B cell (primary cell): ENCODE results near the gene DPH6. TPM values are rescaled to one million over a fixed set of nuclear protein-coding genes. Genes with fewer than 3 reads are reported as not detected.

Source experiments
- ATAC-seq: fragments of 200-7000 bp; cut with Tn5 transposase; one replicate; pipeline ENCODE4 v1.10.0; 2021; ENCODE audit warnings: low read depth, mild to moderate bottlenecking, moderate number of reproducible peaks, moderate library complexity
- CTCF ChIA-PET: fragments of 350-600 bp; sonication (Branson Sonifier 250); formaldehyde crosslinking; loops from one replicate; lab custom pipeline; 2021; ENCODE audit warnings: antibody characterized with exemption, inconsistent platforms; lab: Charles Lee
- POLR2A ChIA-PET: fragments of 350-600 bp; sonication (Branson Sonifier 250); formaldehyde crosslinking; loops from one replicate; lab custom pipeline; 2021; ENCODE audit warnings: antibody characterized with exemption; lab: Charles Lee
- DNase-seq: peaks from one replicate; pipeline ENCODE4 v3.0.0; 2013
- H2AFZ ChIP-seq: 2 replicates; pipeline ENCODE4 v1.6.1; 2012; ENCODE audit warnings: mild to moderate bottlenecking, low read depth, low read length; ENCODE audit not compliant: insufficient read depth, poor library complexity, severe bottlenecking
- H3K27ac ChIP-seq, 2 donors: 1 replicate in 1 of 2; 2 replicates in 1 of 2; pipeline ENCODE4 v1.5.1; 2012 to 2013; ENCODE audit warnings: low read length in 2 of 2, mild to moderate bottlenecking in 2 of 2, moderate library complexity in 1 of 2
- H3K27me3 ChIP-seq, 4 experiments: fragments of 200-600 bp in 1 of 4; sonication (generic) in 1 of 4; replicated peaks in 1 of 4; 1 replicate in 2 of 4; 2 replicates in 2 of 4; pipeline versions ENCODE4 v1.6.1 to v1.7.0; 2013 to 2016; ENCODE audit warnings: low read length in 3 of 4, mild to moderate bottlenecking in 2 of 4, mixed read lengths in 1 of 4, moderate library complexity in 1 of 4; ENCODE audit not compliant: insufficient read depth in 4 of 4, control insufficient read depth in 3 of 4; ENCODE audit errors: control extremely low read depth in 1 of 4
- H3K36me3 ChIP-seq, 2 experiments: replicated peaks in 1 of 2; 1 replicate in 1 of 2; 2 replicates in 1 of 2; pipeline versions ENCODE4 v1.6.1 to v1.7.1; 2013; ENCODE audit warnings: low read length in 1 of 2; ENCODE audit not compliant: insufficient read depth in 2 of 2, control insufficient read depth in 1 of 2; ENCODE audit errors: control extremely low read depth in 1 of 2, extremely low read depth in 1 of 2
- H3K4me1 ChIP-seq, 2 donors: fragments of 200-600 bp in 1 of 2; sonication (generic) in 1 of 2; 1 replicate in 1 of 2; 2 replicates in 1 of 2; pipeline versions ENCODE4 v1.5.1 to v1.6.1; 2013 to 2017; ENCODE audit warnings: low read length in 2 of 2; ENCODE audit not compliant: control insufficient read depth in 2 of 2, insufficient read depth in 2 of 2
- H3K4me2 ChIP-seq: replicated peaks from 2 replicates; pipeline ENCODE3; 2012; ENCODE audit warnings: mild to moderate bottlenecking, low read depth, low read length; ENCODE audit not compliant: poor library complexity, severe bottlenecking
- H3K4me3 ChIP-seq, 5 experiments: fragments of 200-600 bp in 1 of 5; sonication (generic) in 1 of 5; 1 replicate in 3 of 5; 2 replicates in 2 of 5; pipeline versions ENCODE4 v1.5.1 to v1.7.0; 2011 to 2016; ENCODE audit warnings: low read length in 4 of 5, mild to moderate bottlenecking in 4 of 5, low read depth in 2 of 5, control low read depth in 1 of 5, moderate library complexity in 1 of 5; ENCODE audit not compliant: insufficient read depth in 1 of 5; ENCODE audit errors: control extremely low read depth in 1 of 5, extremely low read depth in 1 of 5
- H3K79me2 ChIP-seq: fragments of 200-600 bp; sonication (generic); one replicate; pipeline ENCODE4 v1.6.0; 2016; ENCODE audit warnings: low read length; ENCODE audit not compliant: control insufficient read depth, insufficient read depth
- H3K9ac ChIP-seq: fragments of 200-600 bp; sonication (generic); 2 replicates; pipeline ENCODE4 v1.6.1; 2017; ENCODE audit warnings: mild to moderate bottlenecking, low read length, moderate library complexity
- H3K9me3 ChIP-seq, 3 donors: one replicate each; pipeline versions ENCODE4 v1.6.1 to v1.7.1; 2013; ENCODE audit warnings: low read length in 2 of 3; ENCODE audit not compliant: control insufficient read depth in 2 of 3, insufficient read depth in 1 of 3; ENCODE audit errors: control extremely low read depth in 1 of 3
- H4K20me1 ChIP-seq: 2 replicates; pipeline ENCODE4 v1.6.0; 2012; ENCODE audit warnings: mild to moderate bottlenecking, low read length; ENCODE audit not compliant: insufficient read depth, control insufficient read depth, poor library complexity, severe bottlenecking
- H3K27ac Mint-ChIP-seq: one replicate; pipeline ENCODE4 v1.8.0; 2021; ENCODE audit warnings: mixed read lengths
- H3K27me3 Mint-ChIP-seq: one replicate; pipeline ENCODE4 v1.8.0; 2021; ENCODE audit warnings: mixed read lengths
- H3K4me1 Mint-ChIP-seq: one replicate; pipeline ENCODE4 v1.8.0; 2021; ENCODE audit warnings: mixed read lengths
- H3K4me3 Mint-ChIP-seq: one replicate; pipeline ENCODE4 v1.8.0; 2021; ENCODE audit warnings: mixed read lengths
- H3K9me3 Mint-ChIP-seq: one replicate; pipeline ENCODE4 v1.8.0; 2022; ENCODE audit warnings: mixed read lengths; ENCODE audit not compliant: insufficient read depth
- EZH2 ChIP-seq: IDR thresholded peaks from 2 replicates; pipeline ENCODE4 v1.6.1; 2012; ENCODE audit warnings: borderline replicate concordance, low read depth, mild to moderate bottlenecking, moderate library complexity, low read length; ENCODE audit not compliant: insufficient read depth, poor library complexity, severe bottlenecking
- WGBS: methylation state at CpG from one replicate; pipeline ENCODE4 v1.1.5; 2013; ENCODE audit warnings: missing lambda C conversion rate; ENCODE audit not compliant: insufficient coverage; 5-methylcytosine and 5-hydroxymethylcytosine counted together
- intact Hi-C: fragments of 100-400 bp; cut with micrococcal nuclease; formaldehyde crosslinking; loops from one replicate; pipeline ENCODE4 v1.10.0; 2022
- polyA plus RNA-seq: library from polyadenylated mRNA; depleted of rRNA; stranded (reverse); fragments of >200 nt; gene quantifications from 2 replicates; pipeline ENCODE4 v1.2.3, GENCODE V29; 2012
- total RNA-seq, 2 donors: library from RNA; stranded (reverse); fragments of 120-200 nt in 1 of 2; gene quantifications; 1 replicate in 1 of 2; 2 replicates in 1 of 2; pipeline versions ENCODE4 v1.2.3 to v1.2.4, GENCODE V29; 2013 to 2022
- TF ChIP-seq, protein P1 (sequence below): fragments of 200-600 bp; IDR thresholded peaks from one replicate; pipeline ENCODE4 v1.8.0; 2022; ENCODE audit warnings: antibody characterized with exemption, mild to moderate bottlenecking

Gene DPH6
- total and polyA plus RNA-seq, 2 donors (not counting 1 experiment from before 2014, with no cell fraction given) = 5.4 to 13.3 TPM

GRCh38 chr15:35560870-35561269, 14.9 kb upstream of the DPH6 start:
- Histone ChIP-seq H3K4me1 (no peaks in the 10 kb centered on the region), H3K4me2 (no peak overlapping the region), H2AFZ (no peak overlapping the region), H3K9ac (no peak overlapping the region), H3K27me3 (no peaks in the 10 kb centered on the region), H3K4me3 (no peak overlapping the region), H3K36me3 (no peaks in the 10 kb centered on the region), H4K20me1 (no peaks in the 10 kb centered on the region), H3K9me3 (no peaks in the 10 kb centered on the region), H3K27ac (no peak overlapping the region), H3K79me2 (no peaks in the 10 kb centered on the region)
- Mint-ChIP-seq H3K9me3 (no peaks in the 10 kb centered on the region), H3K4me1 (no peaks in the 10 kb centered on the region), H3K27ac (no peak overlapping the region), H3K27me3 (no peaks in the 10 kb centered on the region), H3K4me3 (no peak overlapping the region)
- POLR2A ChIA-PET = no interaction called here
- WGBS = no CpG with 5 or more reads among the region's 2 CpGs
- ATAC-seq (no peak), DNase-seq (no peak)
- TF ChIP-seq EZH2 = no peak
- TF ChIP-seq, protein P1, sequence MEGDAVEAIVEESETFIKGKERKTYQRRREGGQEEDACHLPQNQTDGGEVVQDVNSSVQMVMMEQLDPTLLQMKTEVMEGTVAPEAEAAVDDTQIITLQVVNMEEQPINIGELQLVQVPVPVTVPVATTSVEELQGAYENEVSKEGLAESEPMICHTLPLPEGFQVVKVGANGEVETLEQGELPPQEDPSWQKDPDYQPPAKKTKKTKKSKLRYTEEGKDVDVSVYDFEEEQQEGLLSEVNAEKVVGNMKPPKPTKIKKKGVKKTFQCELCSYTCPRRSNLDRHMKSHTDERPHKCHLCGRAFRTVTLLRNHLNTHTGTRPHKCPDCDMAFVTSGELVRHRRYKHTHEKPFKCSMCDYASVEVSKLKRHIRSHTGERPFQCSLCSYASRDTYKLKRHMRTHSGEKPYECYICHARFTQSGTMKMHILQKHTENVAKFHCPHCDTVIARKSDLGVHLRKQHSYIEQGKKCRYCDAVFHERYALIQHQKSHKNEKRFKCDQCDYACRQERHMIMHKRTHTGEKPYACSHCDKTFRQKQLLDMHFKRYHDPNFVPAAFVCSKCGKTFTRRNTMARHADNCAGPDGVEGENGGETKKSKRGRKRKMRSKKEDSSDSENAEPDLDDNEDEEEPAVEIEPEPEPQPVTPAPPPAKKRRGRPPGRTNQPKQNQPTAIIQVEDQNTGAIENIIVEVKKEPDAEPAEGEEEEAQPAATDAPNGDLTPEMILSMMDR = no peak
- CTCF ChIA-PET = no interaction called here
- intact Hi-C loops = no loop called here

GRCh38 chr15:35560258-35560657, 14.3 kb upstream of the DPH6 start:
- no peaks in the 10 kb centered on the region for H3K4me1 ChIP-seq
- H3K27ac ChIP-seq = no peak overlapping the region
- H3K4me2 ChIP-seq = no peak overlapping the region
- H3K4me3 ChIP-seq = no peak overlapping the region
- DNase-seq (no peak), ATAC-seq (no peak)
- no peak overlapping the region for H3K27ac Mint-ChIP-seq
- no peaks in the 10 kb centered on the region for H4K20me1 ChIP-seq
- H3K9me3 ChIP-seq = no peaks in the 10 kb centered on the region
- no peaks in the 10 kb centered on the region for H3K27me3 Mint-ChIP-seq
- no peak overlapping the region for H3K4me3 Mint-ChIP-seq
- no peaks in the 10 kb centered on the region for H3K79me2 ChIP-seq
- H3K36me3 ChIP-seq = no peaks in the 10 kb centered on the region
- TF ChIP-seq, protein P1 = no peak
- TF ChIP-seq EZH2 = no peak
- H3K9ac ChIP-seq = no peak overlapping the region
- no peaks in the 10 kb centered on the region for H3K4me1 Mint-ChIP-seq
- CTCF ChIA-PET = no interaction called here
- H2AFZ ChIP-seq = no peak overlapping the region
- no peaks in the 10 kb centered on the region for H3K9me3 Mint-ChIP-seq
- WGBS = no CpG with 5 or more reads among the region's 1 CpG
- POLR2A ChIA-PET = no interaction called here
- intact Hi-C loops = no loop called here
- no peaks in the 10 kb centered on the region for H3K27me3 ChIP-seq
